Measurements from ENCODE around the gene SLX4.

Gene SLX4

DNA sequence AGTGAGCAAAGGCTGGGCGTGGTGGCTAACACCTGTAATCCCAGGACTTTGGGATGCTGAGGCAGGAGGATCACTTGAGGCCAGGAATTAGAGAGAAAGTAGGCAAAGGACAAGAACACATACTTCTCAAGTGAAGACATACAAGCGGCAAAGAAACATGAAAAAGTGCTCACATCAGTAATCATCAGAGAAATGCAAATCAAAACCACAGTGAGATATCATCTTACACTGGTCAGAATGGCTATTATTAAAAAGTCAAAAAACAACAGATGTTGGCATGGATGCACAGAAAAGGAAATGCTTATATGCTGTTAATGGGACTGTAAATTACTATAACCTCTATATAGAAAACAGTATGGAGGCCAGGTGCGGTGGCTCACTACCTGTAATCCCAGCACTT lies 12.2 kb upstream of the SLX4 start:
- TF ChIP-seq FOXP2 (optimal IDR thresholded peaks at IDR 0.05; ENCODE audit: borderline replicate concordance, extremely low read depth, extremely low read length, insufficient read depth) (no peak), POLR2AphosphoS5 (IDR thresholded peaks at IDR 0.05; ENCODE audit: low read depth, low read length) (no peak), TAF1 (IDR thresholded peaks at IDR 0.05; ENCODE audit: borderline replicate concordance, insufficient read depth, low read length) (no peak), SIN3A (IDR thresholded peaks at IDR 0.05; ENCODE audit: borderline replicate concordance, insufficient read depth, low read length) (no peak)
- TF ChIP-seq, protein P1, sequence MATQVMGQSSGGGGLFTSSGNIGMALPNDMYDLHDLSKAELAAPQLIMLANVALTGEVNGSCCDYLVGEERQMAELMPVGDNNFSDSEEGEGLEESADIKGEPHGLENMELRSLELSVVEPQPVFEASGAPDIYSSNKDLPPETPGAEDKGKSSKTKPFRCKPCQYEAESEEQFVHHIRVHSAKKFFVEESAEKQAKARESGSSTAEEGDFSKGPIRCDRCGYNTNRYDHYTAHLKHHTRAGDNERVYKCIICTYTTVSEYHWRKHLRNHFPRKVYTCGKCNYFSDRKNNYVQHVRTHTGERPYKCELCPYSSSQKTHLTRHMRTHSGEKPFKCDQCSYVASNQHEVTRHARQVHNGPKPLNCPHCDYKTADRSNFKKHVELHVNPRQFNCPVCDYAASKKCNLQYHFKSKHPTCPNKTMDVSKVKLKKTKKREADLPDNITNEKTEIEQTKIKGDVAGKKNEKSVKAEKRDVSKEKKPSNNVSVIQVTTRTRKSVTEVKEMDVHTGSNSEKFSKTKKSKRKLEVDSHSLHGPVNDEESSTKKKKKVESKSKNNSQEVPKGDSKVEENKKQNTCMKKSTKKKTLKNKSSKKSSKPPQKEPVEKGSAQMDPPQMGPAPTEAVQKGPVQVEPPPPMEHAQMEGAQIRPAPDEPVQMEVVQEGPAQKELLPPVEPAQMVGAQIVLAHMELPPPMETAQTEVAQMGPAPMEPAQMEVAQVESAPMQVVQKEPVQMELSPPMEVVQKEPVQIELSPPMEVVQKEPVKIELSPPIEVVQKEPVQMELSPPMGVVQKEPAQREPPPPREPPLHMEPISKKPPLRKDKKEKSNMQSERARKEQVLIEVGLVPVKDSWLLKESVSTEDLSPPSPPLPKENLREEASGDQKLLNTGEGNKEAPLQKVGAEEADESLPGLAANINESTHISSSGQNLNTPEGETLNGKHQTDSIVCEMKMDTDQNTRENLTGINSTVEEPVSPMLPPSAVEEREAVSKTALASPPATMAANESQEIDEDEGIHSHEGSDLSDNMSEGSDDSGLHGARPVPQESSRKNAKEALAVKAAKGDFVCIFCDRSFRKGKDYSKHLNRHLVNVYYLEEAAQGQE (IDR thresholded peaks at IDR 0.05; ENCODE audit: insufficient read depth in 1 of 2, low read depth in 2 of 2, low read length in 2 of 2), result no peak

GRCh38 chr16:3618769-3619141 lies 7.3 kb upstream of the SLX4 start:
- TF ChIP-seq FOXP2 (optimal IDR thresholded peaks at IDR 0.05; ENCODE audit: borderline replicate concordance, extremely low read depth, extremely low read length, insufficient read depth) (no peak), POLR2AphosphoS5 (IDR thresholded peaks at IDR 0.05; ENCODE audit: low read depth, low read length) (no peak), SIN3A (IDR thresholded peaks at IDR 0.05; ENCODE audit: borderline replicate concordance, insufficient read depth, low read length) (no peak), TAF1 (IDR thresholded peaks at IDR 0.05; ENCODE audit: borderline replicate concordance, insufficient read depth, low read length) (no peak)
- TF ChIP-seq, protein P1 (IDR thresholded peaks at IDR 0.05; ENCODE audit: insufficient read depth in 1 of 2, low read depth in 2 of 2, low read length in 2 of 2), result no peak

GRCh38 chr16:3612510-3613466 lies 1.4 kb upstream of the SLX4 start:
- TF ChIP-seq FOXP2 (optimal IDR thresholded peaks at IDR 0.05; ENCODE audit: borderline replicate concordance, extremely low read depth, extremely low read length, insufficient read depth), result no peak
- no peak for TF ChIP-seq SIN3A (IDR thresholded peaks at IDR 0.05; ENCODE audit: borderline replicate concordance, insufficient read depth, low read length)
- TF ChIP-seq POLR2AphosphoS5 (IDR thresholded peaks at IDR 0.05; ENCODE audit: low read depth, low read length), result no peak
- TF ChIP-seq, protein P1 (IDR thresholded peaks at IDR 0.05; ENCODE audit: insufficient read depth in 1 of 2, low read depth in 2 of 2, low read length in 2 of 2), result no peak
- TF ChIP-seq TAF1 (IDR thresholded peaks at IDR 0.05; ENCODE audit: borderline replicate concordance, insufficient read depth, low read length), result no peak

GRCh38 chr16:3610698-3611145 lies 684 bp downstream of the SLX4 start:
- TF ChIP-seq POLR2AphosphoS5 (IDR thresholded peaks at IDR 0.05; ENCODE audit: low read depth, low read length), result no peak
- TF ChIP-seq FOXP2 (optimal IDR thresholded peaks at IDR 0.05; ENCODE audit: borderline replicate concordance, extremely low read depth, extremely low read length, insufficient read depth), result no peak
- TF ChIP-seq, protein P1 (IDR thresholded peaks at IDR 0.05; ENCODE audit: insufficient read depth in 1 of 2, low read depth in 2 of 2, low read length in 2 of 2), result no peak
- TF ChIP-seq SIN3A (IDR thresholded peaks at IDR 0.05; ENCODE audit: borderline replicate concordance, insufficient read depth, low read length), result no peak
- TF ChIP-seq TAF1 (IDR thresholded peaks at IDR 0.05; ENCODE audit: borderline replicate concordance, insufficient read depth, low read length), result no peak
